H9 (cell line): Measurements from ENCODE around the gene GRIP1. TPM values are rescaled to one million over a fixed set of nuclear protein-coding genes. Genes with fewer than 3 reads are reported as not detected.

Experiments
- DNase-seq: peaks from one replicate; pipeline ENCODE4 v3.0.0-alpha.2; 2017
- H2AFZ ChIP-seq: one replicate; pipeline ENCODE4 v1.6.1; 2013; ENCODE audit warnings: mild to moderate bottlenecking, low read length, control low read depth, moderate library complexity
- H2AK5ac ChIP-seq: 2 replicates; pipeline ENCODE4 v1.6.1; 2013; ENCODE audit warnings: low read length, control low read depth, mixed read lengths; ENCODE audit not compliant: insufficient read length
- H2BK120ac ChIP-seq: one replicate; pipeline ENCODE4 v1.6.1; 2013; ENCODE audit warnings: low read depth, mild to moderate bottlenecking, low read length, control low read depth, inconsistent platforms; ENCODE audit not compliant: poor library complexity, severe bottlenecking
- H2BK12ac ChIP-seq: 2 replicates; pipeline ENCODE4 v1.6.1; 2013; ENCODE audit warnings: low read length, control low read depth, mixed read lengths, low read depth; ENCODE audit not compliant: insufficient read length
- H2BK15ac ChIP-seq: 2 replicates; pipeline ENCODE4 v1.6.1; 2013; ENCODE audit warnings: low read depth, low read length, control low read depth
- H2BK20ac ChIP-seq: one replicate; pipeline ENCODE4 v1.6.1; 2013; ENCODE audit warnings: low read depth, mild to moderate bottlenecking, low read length, control low read depth, inconsistent platforms; ENCODE audit not compliant: poor library complexity, severe bottlenecking
- H2BK5ac ChIP-seq: 2 replicates; pipeline ENCODE4 v1.6.1; 2013; ENCODE audit warnings: low read length, control low read depth, mixed read lengths; ENCODE audit not compliant: insufficient read length
- H3K14ac ChIP-seq: 2 replicates; pipeline ENCODE4 v1.6.1; 2013; ENCODE audit warnings: low read length, control low read depth; ENCODE audit not compliant: insufficient read depth
- H3K18ac ChIP-seq: 2 replicates; pipeline ENCODE4 v1.6.1; 2013; ENCODE audit warnings: low read depth, mild to moderate bottlenecking, mixed read lengths, low read length, control low read depth; ENCODE audit not compliant: insufficient read length
- H3K23ac ChIP-seq: 2 replicates; pipeline ENCODE4 v1.6.1; 2013; ENCODE audit warnings: low read length, control low read depth, mixed read lengths, low read depth; ENCODE audit not compliant: insufficient read length
- H3K23me2 ChIP-seq: 2 replicates; pipeline ENCODE4 v1.6.1; 2013; ENCODE audit warnings: low read depth, mild to moderate bottlenecking, mixed read lengths, low read length, control low read depth; ENCODE audit not compliant: insufficient read length, poor library complexity, severe bottlenecking
- H3K27ac ChIP-seq: 2 replicates; pipeline ENCODE4 v1.5.1; 2013; ENCODE audit warnings: low read length, control low read depth, mixed read lengths, low read depth; ENCODE audit not compliant: insufficient read length
- H3K27me3 ChIP-seq: 2 replicates; pipeline ENCODE4 v1.6.1; 2013; ENCODE audit warnings: low read length, control low read depth, inconsistent platforms; ENCODE audit not compliant: insufficient read depth
- H3K4ac ChIP-seq: 2 replicates; pipeline ENCODE4 v1.6.1; 2013; ENCODE audit warnings: low read depth, mild to moderate bottlenecking, control low read depth, inconsistent platforms, low read length, moderate library complexity
- H3K4me1 ChIP-seq: 2 replicates; pipeline ENCODE4 v1.6.1; 2013; ENCODE audit warnings: low read length, control low read depth, inconsistent platforms; ENCODE audit not compliant: insufficient read depth
- H3K4me2 ChIP-seq: 2 replicates; pipeline ENCODE4 v1.6.1; 2013; ENCODE audit warnings: low read length, control low read depth, mixed read lengths; ENCODE audit not compliant: insufficient read length, insufficient read depth
- H3K56ac ChIP-seq: 2 replicates; pipeline ENCODE4 v1.6.1; 2013; ENCODE audit warnings: low read depth, mild to moderate bottlenecking, mixed read lengths, low read length, control low read depth; ENCODE audit not compliant: insufficient read length
- H3K79me1 ChIP-seq: 2 replicates; pipeline ENCODE4 v1.6.1; 2013; ENCODE audit warnings: low read depth, mild to moderate bottlenecking, moderate library complexity, low read length, control low read depth, inconsistent platforms; ENCODE audit not compliant: insufficient read depth, poor library complexity, severe bottlenecking
- H3K79me2 ChIP-seq: 2 replicates; pipeline ENCODE4 v1.6.1; 2013; ENCODE audit warnings: low read length, control low read depth, inconsistent platforms; ENCODE audit not compliant: insufficient read depth
- H3K9ac ChIP-seq: 2 replicates; pipeline ENCODE4 v1.6.1; 2013; ENCODE audit warnings: low read length, control low read depth, mixed read lengths; ENCODE audit not compliant: insufficient read length; ENCODE audit errors: extremely low read depth
- H3K9me3 ChIP-seq: one replicate; pipeline ENCODE4 v1.6.1; 2013; ENCODE audit warnings: low read depth, low read length, inconsistent platforms; ENCODE audit not compliant: control insufficient read depth
- H3T11ph ChIP-seq: one replicate; pipeline ENCODE4 v1.6.1; 2013; ENCODE audit warnings: mild to moderate bottlenecking, low read length, control low read depth, inconsistent platforms
- H4K20me1 ChIP-seq: one replicate; pipeline ENCODE4 v1.6.1; 2013; ENCODE audit not compliant: control insufficient read depth, insufficient read length, insufficient read depth
- H4K5ac ChIP-seq: 2 replicates; pipeline ENCODE4 v1.6.1; 2013; ENCODE audit warnings: low read depth, mild to moderate bottlenecking, mixed read lengths, low read length, control low read depth; ENCODE audit not compliant: insufficient read length
- H4K8ac ChIP-seq: replicated peaks from 2 replicates; pipeline ENCODE4 v1.6.1; 2013; ENCODE audit warnings: low read length, control low read depth, mixed read lengths, low read depth; ENCODE audit not compliant: insufficient read length
- H4K91ac ChIP-seq: 2 replicates; pipeline ENCODE4 v1.6.1; 2013; ENCODE audit warnings: low read depth, mild to moderate bottlenecking, moderate library complexity, mixed read lengths, low read length, control low read depth; ENCODE audit not compliant: insufficient read length
- H3K27ac Mint-ChIP-seq, 3 experiments: 2 replicates in 2 of 3; 3 replicates in 1 of 3; pipeline ENCODE4 v1.8.0; 2020 to 2021; ENCODE audit warnings: mixed read lengths in 3 of 3, mild to moderate bottlenecking in 1 of 3, moderate library complexity in 1 of 3
- H3K27me3 Mint-ChIP-seq: 2 replicates; pipeline ENCODE4 v1.8.0; 2021; ENCODE audit warnings: low read depth, mild to moderate bottlenecking, moderate library complexity, mixed read lengths
- H3K36me3 Mint-ChIP-seq, 3 experiments: 2 replicates in 2 of 3; 3 replicates in 1 of 3; pipeline ENCODE4 v1.8.0; 2020 to 2021; ENCODE audit warnings: low read depth in 3 of 3, mixed read lengths in 3 of 3; ENCODE audit not compliant: insufficient read depth in 1 of 3
- H3K4me1 Mint-ChIP-seq, 2 experiments: 2 replicates each; pipeline ENCODE4 v1.8.0; 2020; ENCODE audit warnings: mixed read lengths in 2 of 2
- H3K4me3 Mint-ChIP-seq, 2 experiments: 2 replicates in 1 of 2; 3 replicates in 1 of 2; pipeline ENCODE4 v1.8.0; 2020 to 2021; ENCODE audit warnings: mild to moderate bottlenecking in 2 of 2, mixed read lengths in 2 of 2, moderate library complexity in 1 of 2
- H3K9me3 Mint-ChIP-seq, 2 experiments: 2 replicates in 1 of 2; 3 replicates in 1 of 2; pipeline ENCODE4 v1.8.0; 2020; ENCODE audit warnings: mild to moderate bottlenecking in 2 of 2, mixed read lengths in 2 of 2, moderate library complexity in 1 of 2
- CTCF ChIP-seq: fragments of 200-600 bp; sonication (generic); conservative IDR thresholded peaks from 3 replicates; pipeline ENCODE4 v1.8.0; 2021; ENCODE audit warnings: antibody characterized with exemption, mild to moderate bottlenecking
- WGBS: extraction: QIAGEN DNeasy Blood & Tissue Kit; methylation state at CpG from one replicate; pipeline ENCODE4 v1.1.7; 2013; ENCODE audit warnings: missing lambda C conversion rate, low lambda C conversion rate, mixed read lengths; ENCODE audit not compliant: insufficient read length; ENCODE audit errors: extremely low coverage; 5-methylcytosine and 5-hydroxymethylcytosine counted together
- total RNA-seq: library from RNA; stranded (reverse); gene quantifications from 2 replicates; pipeline ENCODE4 v1.2.1, GENCODE V29; 2021

GRIP1 gene
- total RNA-seq, 1 experiment from 2014 or later, result 19.5 TPM

DNA sequence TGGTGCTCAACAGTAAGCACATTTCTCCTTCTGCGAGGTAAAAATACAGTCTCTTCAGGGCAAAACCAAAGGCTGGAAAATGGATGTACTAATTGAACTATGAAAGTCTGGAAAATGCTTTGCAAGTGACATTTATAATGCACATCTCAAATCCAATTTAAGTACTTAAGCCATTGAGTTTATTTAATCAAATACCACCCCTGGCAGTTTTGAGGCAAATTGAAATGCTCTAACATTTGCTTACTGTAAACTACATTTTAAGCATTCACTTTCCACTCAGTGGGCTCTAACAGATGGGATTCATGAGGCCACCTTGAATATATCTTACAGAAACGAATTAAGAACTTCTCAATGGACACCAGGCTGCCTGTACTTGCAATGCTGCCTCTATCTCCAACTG, 306.9 kb downstream of the GRIP1 start:
- Histone ChIP-seq H4K91ac (no peak overlapping the region), H4K20me1 (no peaks in the 10 kb centered on the region), H3K9ac (no peak overlapping the region), H3K9me3 (no peaks in the 10 kb centered on the region), H3K18ac (no peak overlapping the region), H2BK5ac (no peak overlapping the region), H3K23ac (no peak overlapping the region), H2BK12ac (no peak overlapping the region), H3K79me2 (no peaks in the 10 kb centered on the region), H3K23me2 (no peaks in the 10 kb centered on the region), H3K56ac (no peak overlapping the region), H2AK5ac (no peak overlapping the region), H3T11ph (no peak overlapping the region), H2BK15ac (no peak overlapping the region), H3K4ac (no peak overlapping the region), H3K4me2 (no peak overlapping the region), H4K5ac (no peak overlapping the region), H2AFZ (no peak overlapping the region), H2BK120ac (no peak overlapping the region), H3K79me1 (no peaks in the 10 kb centered on the region), H2BK20ac (no peak overlapping the region), H3K27ac (no peak overlapping the region), H3K4me1 (no peaks in the 10 kb centered on the region), H3K14ac (no peak overlapping the region), H4K8ac (no peak overlapping the region), H3K27me3 (no peaks in the 10 kb centered on the region)
- DNase-seq, result no peak
- Mint-ChIP-seq H3K9me3 (no peaks in the 10 kb centered on the region), H3K4me1 (no peaks in the 10 kb centered on the region; a peak in 1 of 4 replicates), H3K4me3 (no peak overlapping the region), H3K27me3 (no peaks in the 10 kb centered on the region), H3K27ac (no peak overlapping the region), H3K36me3 (no peaks in the 10 kb centered on the region; a peak in 1 of 7 replicates)
- no CpG with 5 or more reads among the region's 2 CpGs for WGBS
- no peak for TF ChIP-seq CTCF
